GM23248 (cell line): ENCODE results near the gene PDLIM3.

Source experiments
- EZH2 ChIP-seq: fragments of 200-600 bp; sonication (generic); IDR thresholded peaks from 2 replicates; pipeline ENCODE4 v1.6.1; 2018; ENCODE audit warnings: antibody characterized with exemption, mild to moderate bottlenecking; ENCODE audit not compliant: insufficient read depth, poor library complexity, severe bottlenecking
- EZH2phosphoT487 ChIP-seq: fragments of 200-600 bp; sonication (generic); IDR thresholded peaks from 2 replicates; pipeline ENCODE4 v1.6.1; 2018; ENCODE audit warnings: antibody characterized with exemption, moderate library complexity, mild to moderate bottlenecking, low read depth; ENCODE audit not compliant: insufficient read depth

DNA sequence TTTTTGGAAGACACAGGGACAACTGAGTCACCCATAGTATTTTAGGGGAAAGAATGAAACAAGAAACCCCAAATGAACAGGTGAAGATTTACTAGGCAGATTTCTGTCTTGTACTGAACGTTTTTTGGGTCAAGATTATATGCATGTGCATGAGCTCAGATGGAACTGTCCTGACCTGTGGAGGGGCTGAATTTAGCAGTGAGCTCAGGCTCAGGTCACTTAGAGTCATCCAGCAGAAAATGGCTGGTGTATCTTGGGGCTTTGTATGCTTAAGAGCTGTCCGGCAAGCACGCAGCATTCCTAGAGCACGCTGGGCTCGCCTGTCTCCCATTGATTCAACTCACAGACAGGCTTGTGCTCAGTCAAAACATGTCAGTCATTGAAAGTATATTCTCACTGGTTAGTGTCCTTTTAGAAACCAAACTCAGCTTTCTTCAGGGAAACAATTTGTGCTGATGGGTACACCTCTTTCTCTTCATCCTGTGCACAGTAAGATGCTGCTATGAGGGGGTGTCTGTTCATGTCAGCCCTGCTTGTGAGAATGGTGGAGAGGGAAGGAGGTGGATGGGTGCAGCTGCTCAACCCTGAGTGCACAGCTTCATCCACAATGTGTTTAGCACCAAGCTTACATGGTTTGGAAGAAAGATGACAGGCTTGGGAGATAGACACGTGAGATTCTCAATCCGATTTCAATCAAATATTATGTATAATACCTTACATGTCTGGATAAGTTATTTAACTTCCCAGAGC is 47.5 kb upstream of the PDLIM3 start:
- TF ChIP-seq EZH2phosphoT487 (no peak), EZH2 (no peak)
